HepG2 (cell line): ENCODE results near the gene NAPG. TPM values are rescaled to one million over a fixed set of nuclear protein-coding genes. Genes with fewer than 3 reads are reported as not detected.

Experiments used
- AHDC1 ChIP-seq: sonication (generic); formaldehyde crosslinking; IDR thresholded peaks from 2 replicates; pipeline ENCODE4 v1.5.1; 2020; ENCODE audit warnings: mild to moderate bottlenecking, missing genetic modification reagents, borderline replicate concordance
- CSRNP1 ChIP-seq: sonication (generic); formaldehyde crosslinking; IDR thresholded peaks from 2 replicates; pipeline ENCODE4 v1.8.1; 2023; ENCODE audit warnings: mild to moderate bottlenecking, missing genetic modification reagents
- MLX ChIP-seq: IDR thresholded peaks from 2 replicates; pipeline ENCODE4 v1.6.1; 2016
- MYPOP ChIP-seq: sonication (generic); formaldehyde crosslinking; IDR thresholded peaks from 2 replicates; pipeline ENCODE4 v1.8.1; 2023; ENCODE audit warnings: mild to moderate bottlenecking, moderate library complexity, missing genetic modification reagents
- NR2C2 ChIP-seq: sonication (generic); formaldehyde crosslinking; IDR thresholded peaks from 2 replicates; pipeline ENCODE4 v1.4.0; 2020; ENCODE audit warnings: missing genetic modification reagents, mild to moderate bottlenecking, moderate library complexity, borderline replicate concordance
- SOX13 ChIP-seq, 3 experiments: fragments of 450-650 bp in 1 of 3; sonication (generic) in 1 of 3; formaldehyde crosslinking in 1 of 3; IDR thresholded peaks in 2 of 3; conservative IDR thresholded peaks in 1 of 3; 2 replicates each; pipeline versions ENCODE4 v1.5.0 to v1.6.1; 2016 to 2020; ENCODE audit warnings: antibody characterized with exemption in 1 of 3, mild to moderate bottlenecking in 1 of 3, missing compliant biosample characterization in 1 of 3, missing genetic modification reagents in 1 of 3, moderate library complexity in 1 of 3
- TRIM24 ChIP-seq: sonication (generic); formaldehyde crosslinking; IDR thresholded peaks from 2 replicates; pipeline ENCODE4 v1.8.0; 2022; ENCODE audit warnings: mild to moderate bottlenecking, missing genetic modification reagents
- YEATS4 ChIP-seq: sonication (generic); formaldehyde crosslinking; IDR thresholded peaks from 2 replicates; pipeline ENCODE4 v1.4.0; 2020; ENCODE audit warnings: missing genetic modification reagents, borderline replicate concordance
- ZBTB10 ChIP-seq: sonication (generic); formaldehyde crosslinking; IDR thresholded peaks from 2 replicates; pipeline ENCODE4 v1.4.0; 2020; ENCODE audit warnings: missing genetic modification reagents, borderline replicate concordance
- ZNF740 ChIP-seq: sonication (generic); formaldehyde crosslinking; IDR thresholded peaks from 2 replicates; pipeline ENCODE4 v1.4.0; 2020; ENCODE audit warnings: missing genetic modification reagents
- ZNF772 ChIP-seq: sonication (generic); formaldehyde crosslinking; IDR thresholded peaks from 2 replicates; pipeline ENCODE4 v1.5.0; 2020; ENCODE audit warnings: mild to moderate bottlenecking, missing genetic modification reagents
- ZNF839 ChIP-seq: sonication (generic); formaldehyde crosslinking; IDR thresholded peaks from 2 replicates; pipeline ENCODE4 v1.4.0; 2020; ENCODE audit warnings: missing genetic modification reagents, mild to moderate bottlenecking, borderline replicate concordance
- ZNF841 ChIP-seq: sonication (generic); formaldehyde crosslinking; IDR thresholded peaks from 2 replicates; pipeline ENCODE4 v1.8.1; 2023; ENCODE audit warnings: missing genetic modification reagents, borderline replicate concordance
- ZSCAN30 ChIP-seq: sonication (generic); formaldehyde crosslinking; IDR thresholded peaks from 2 replicates; pipeline ENCODE4 v1.5.0; 2020; ENCODE audit warnings: mild to moderate bottlenecking, missing genetic modification reagents
- polyA plus RNA-seq, 8 experiments: library from polyadenylated mRNA; depleted of rRNA in 3 of 8; stranded (reverse) in 7 of 8; unstranded in 1 of 8; fragments of >200 nt; fragmentation: Illumina TruSeq in 4 of 8; extraction: Trizol in 4 of 8; gene quantifications; 2 replicates each; pipeline versions ENCODE4 v1.2.1 to v1.2.3, GENCODE V29; 2011 to 2016; ENCODE audit warnings: low read depth in 4 of 8, missing spikeins in 1 of 8, mixed read lengths in 1 of 8; ENCODE audit not compliant: insufficient read depth in 1 of 8
- total RNA-seq, 5 experiments: library from RNA; depleted of rRNA; stranded (reverse); fragments of >200 nt; fragmentation: Illumina TruSeq; extraction: Trizol; gene quantifications; 2 replicates each; pipeline ENCODE4 v1.2.3, GENCODE V29; 2016; ENCODE audit warnings: low read depth in 1 of 5

The NAPG gene
- total and polyA plus RNA-seq, 2 of the 13 experiments (the other 11 are each of a cell fraction or from before 2014, with no cell fraction given): 19.8 to 34.4 TPM

- TF ChIP-seq ZNF841 (CRISPR knock-in tag): no peak
- no peak for TF ChIP-seq AHDC1 (CRISPR knock-in tag)
- TF ChIP-seq NR2C2: peak; percentile 82
- TF ChIP-seq TRIM24 (CRISPR knock-in tag): no peak
- TF ChIP-seq ZNF839 (CRISPR knock-in tag): no peak
- no peak for TF ChIP-seq ZBTB10
- TF ChIP-seq MLX (CRISPR knock-in tag): no peak
- TF ChIP-seq ZNF772 (CRISPR knock-in tag): no peak; the same call in 1 of the 2 replicates
- no peak for TF ChIP-seq ZNF740 (CRISPR knock-in tag)
- TF ChIP-seq CSRNP1 (CRISPR knock-in tag): no peak
- no peak for TF ChIP-seq SOX13 (IDR thresholded peaks at IDR 0.05)
- TF ChIP-seq SOX13 (CRISPR knock-in tag; conservative IDR thresholded peaks at IDR 0.05 in 1 of 2, IDR thresholded peaks at IDR 0.05 in 1 of 2): peak in 1 of 2 experiments; percentile 41; a peak in 1 of 4 replicates
- TF ChIP-seq MYPOP (CRISPR knock-in tag): peak; percentile 85
- peak; percentile 73 for TF ChIP-seq YEATS4 (CRISPR knock-in tag)
- TF ChIP-seq ZSCAN30 (CRISPR knock-in tag): no peak
Observed at GRCh38 chr18:10525697-10526560, at the start of gene NAPG (continued).
